Measurements from ENCODE around the gene SLC39A12.

SLC39A12 gene

DNA sequence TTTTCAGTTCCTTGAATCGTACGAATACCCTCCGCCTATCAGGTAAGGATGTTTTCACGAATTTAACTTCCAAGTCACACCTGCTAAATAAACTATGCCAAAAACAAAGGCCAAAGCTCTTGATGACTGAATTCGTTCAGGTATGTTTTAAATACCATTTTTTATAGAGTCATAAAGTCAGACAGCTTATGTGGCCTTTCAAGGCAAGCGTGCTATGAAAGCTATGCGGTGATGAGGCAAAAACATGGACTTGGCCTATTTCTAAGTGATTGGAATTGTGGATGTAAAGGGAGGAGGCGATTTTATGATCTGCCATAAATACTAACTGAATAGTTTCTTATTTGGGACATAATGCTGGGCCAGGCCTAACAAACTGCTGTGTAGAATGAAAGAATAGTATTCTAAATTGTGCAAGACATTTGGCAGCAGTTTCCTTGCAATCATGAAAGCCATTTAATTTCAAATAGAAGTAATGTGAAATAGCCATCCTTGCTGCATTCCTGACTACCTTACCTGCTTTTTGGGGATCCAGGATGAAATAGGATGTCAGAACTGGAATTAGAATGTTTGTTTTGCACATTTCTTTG lies 14.0 kb downstream of the SLC39A12 start:
- DNase-seq, result no peak

DNA sequence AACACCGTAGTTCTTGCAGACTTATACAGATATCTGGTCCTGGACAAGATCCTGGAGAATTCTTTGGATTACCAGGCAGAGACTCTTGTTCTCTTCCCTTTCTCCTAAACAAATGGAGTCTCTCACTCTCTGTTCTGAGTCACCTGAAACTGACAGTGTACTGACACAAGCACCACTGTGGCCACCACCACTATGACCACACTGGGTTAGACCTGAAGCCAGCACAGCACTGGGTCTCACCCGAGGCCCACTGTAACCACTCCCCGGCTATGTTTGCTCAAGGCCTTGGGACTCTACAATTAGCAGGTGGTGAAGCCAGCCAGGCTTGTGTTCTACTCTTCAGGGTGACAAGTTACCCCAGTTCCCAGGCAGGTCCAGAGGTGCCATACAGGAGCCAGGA lies 22.8 kb downstream of the SLC39A12 start:
- no peak for DNase-seq

DNA sequence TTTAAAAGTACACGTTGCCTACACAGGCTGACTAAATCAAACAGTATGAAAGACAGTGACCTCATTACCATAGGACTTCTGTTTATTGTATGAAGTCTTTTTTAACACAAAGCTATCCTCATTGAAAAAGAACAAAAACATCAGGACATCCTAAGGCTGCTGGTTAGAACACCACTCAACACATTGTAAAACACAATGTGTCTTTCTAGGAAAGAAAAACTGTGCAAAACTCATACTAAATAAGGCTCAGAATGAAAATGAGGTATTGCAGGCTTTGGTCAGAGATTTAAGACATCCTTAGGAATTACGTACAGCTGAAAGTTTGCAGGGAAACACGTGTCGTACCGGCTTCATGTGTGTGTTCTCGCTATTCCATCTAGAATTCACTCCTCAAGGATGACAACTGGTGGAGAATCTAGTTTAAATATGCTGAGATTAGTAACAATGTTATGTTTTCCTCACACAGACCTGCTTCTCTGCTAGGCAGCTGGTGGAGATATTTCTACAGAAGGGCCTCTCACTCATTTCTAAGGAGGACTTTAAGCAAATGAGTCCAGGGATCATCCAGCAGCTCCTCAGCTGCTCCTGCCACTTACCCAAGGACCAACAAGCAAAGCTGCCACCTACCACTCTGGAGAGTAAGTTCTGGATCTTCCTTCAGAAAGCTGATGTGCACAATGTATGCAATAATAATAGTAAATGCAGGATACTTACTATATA lies 29.3 kb downstream of the SLC39A12 start:
- no peak for DNase-seq

DNA sequence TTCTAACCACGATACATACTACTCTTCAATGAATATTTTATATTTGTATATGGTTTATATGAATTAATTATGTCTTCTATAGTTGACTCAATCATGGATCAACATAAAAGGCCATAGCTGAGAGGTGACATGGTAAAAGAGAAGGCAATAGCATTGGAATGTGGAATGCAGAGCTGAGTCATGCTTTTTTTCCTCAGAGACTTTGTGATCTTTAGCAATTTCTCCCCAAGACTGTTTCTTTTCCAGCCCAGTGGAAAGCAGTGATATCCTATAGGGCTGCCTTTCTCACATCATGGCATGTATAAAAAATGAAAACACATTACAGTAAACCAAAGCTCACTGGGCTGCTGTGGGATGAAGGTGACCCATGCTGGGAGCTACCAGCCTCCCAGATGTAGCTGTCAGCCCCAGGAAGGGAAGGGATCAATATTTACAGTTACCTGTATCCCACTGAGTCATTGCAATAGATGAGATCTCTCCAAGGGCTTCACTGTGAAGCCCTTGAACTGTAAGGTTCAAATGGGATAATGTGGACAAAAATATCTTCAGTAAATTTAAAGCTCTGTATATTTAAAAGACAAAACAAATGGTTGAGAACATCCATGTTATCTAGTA lies 30.2 kb downstream of the SLC39A12 start:
- no peak for DNase-seq

DNA sequence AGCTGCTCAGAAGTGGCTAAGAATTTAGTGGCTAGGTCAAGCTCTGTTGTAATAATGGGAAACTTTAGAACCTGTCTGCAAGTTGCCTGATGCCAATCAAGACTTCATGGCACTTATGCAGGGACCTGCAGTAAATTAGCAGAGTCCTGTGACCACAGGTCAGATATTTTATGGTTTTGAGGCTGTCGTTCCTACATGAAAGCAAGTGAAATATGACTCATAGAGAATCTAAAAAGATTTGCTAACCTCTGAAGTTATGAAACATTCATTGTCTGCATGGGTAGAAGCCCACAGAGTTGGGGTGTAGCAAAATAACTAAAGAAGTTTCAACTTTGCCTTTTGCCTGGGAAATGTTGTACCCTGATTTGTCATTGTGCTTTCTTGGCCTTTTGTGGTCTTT lies 32.3 kb downstream of the SLC39A12 start:
- DNase-seq, result no peak

DNA sequence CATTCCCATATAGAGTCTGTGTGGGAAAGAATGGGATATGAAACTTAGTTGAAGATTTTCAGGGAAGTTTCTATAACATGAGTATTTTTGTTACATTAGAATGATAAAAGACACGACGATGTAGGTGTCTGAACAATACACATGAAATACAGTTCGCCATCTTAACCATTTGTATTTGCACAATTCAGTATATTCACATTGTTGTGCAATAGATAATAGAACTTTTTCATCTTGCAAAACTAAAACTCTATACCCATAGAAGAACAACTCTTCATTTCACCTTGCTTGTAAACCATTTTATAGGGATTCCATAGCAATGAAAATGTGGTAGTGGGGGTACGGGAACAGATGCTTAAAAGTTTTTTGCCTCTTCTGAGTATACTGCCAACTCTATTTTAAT lies 32.8 kb downstream of the SLC39A12 start:
- no peak for DNase-seq

DNA sequence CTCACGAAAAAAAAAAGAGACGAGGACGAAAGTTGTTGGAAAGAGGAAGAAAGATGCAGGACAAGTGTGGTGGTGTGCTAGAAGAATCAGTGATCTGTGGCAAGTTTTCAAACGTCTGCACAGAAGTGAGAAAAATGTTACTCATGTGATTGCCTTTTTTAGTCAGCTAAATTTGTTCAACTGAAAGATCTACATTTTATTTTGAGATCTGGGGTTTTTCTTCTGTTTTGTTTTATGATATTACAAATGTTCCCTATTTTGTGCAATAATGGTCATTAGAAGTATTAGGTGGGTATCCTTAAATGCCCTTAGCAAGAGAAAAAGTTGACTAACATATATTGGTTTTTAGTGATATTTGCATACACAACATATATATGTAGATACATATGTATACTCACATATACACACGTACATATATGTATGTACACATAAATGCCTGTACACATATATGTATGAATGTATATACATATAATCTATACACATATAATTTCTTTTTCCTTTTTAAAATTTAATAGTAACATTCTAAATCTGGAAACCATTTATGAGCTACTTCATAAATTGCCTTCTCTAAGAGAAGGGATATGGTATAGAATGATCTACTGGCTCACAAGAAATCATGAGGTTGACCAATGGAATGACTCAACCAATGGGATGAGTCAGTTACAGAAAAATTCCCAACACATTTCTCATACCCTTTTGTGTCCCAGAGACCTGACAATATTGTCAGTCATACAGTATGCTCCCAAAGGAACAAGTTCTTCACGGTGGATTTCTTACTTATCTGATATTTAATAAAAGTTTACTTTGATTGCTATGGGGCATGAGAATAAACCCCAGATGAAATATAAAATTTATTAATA lies 38.4 kb downstream of the SLC39A12 start:
- no peak for DNase-seq

DNA sequence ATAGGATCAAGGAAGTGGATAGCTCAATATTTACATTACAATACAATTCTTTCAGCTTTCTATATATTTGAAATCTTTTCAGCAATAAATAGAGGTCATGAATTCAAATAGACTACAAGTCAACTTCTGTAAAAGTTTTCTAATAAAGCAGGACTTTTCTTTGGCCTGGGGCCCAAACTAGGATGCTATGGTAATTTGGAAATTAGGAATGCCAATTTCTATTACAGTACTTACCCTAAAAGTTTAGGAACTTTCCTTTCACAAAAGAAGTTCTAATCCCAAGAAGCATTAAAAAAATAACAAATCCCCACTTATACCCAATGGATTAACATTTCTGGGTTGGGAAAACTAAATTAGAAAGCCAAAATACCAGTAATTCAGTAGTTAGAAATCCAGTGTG lies 40.5 kb downstream of the SLC39A12 start:
- DNase-seq, result no peak

DNA sequence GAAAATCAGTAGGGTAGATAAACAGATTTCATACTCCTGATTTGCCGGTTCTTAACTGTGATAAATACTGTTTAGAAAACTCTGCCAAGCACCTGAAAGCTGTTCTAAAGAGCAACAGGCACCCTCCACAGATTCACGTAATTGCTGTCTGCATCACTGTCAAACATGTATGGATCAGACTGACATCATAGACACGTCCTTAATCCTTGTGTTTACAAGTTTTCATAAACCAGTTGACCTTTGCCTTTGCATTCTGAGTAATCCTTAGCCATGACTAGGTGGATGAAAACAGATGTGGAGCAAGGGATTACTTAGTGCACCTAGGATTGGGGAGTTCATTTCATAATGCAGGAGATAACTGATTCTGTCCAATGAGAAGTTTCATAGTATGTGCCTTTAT lies 41.6 kb downstream of the SLC39A12 start:
- DNase-seq, result no peak

DNA sequence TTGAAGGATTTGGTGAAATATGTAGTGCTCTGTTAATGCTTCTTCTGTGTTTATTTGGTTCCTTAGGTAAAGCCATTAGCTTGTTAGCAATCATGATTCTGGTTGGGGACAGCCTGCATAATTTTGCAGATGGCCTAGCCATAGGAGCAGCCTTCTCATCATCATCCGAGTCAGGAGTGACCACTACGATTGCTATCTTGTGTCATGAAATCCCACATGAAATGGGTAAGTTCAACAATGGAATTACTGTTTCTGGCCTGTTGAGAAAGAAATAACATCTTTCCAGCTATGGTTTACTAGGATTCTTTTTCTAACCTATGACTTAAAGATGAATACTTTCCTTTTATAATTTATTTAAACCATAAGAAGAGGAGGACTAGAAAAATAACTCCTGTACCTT lies 48.9 kb downstream of the SLC39A12 start:
- no peak for DNase-seq

DNA sequence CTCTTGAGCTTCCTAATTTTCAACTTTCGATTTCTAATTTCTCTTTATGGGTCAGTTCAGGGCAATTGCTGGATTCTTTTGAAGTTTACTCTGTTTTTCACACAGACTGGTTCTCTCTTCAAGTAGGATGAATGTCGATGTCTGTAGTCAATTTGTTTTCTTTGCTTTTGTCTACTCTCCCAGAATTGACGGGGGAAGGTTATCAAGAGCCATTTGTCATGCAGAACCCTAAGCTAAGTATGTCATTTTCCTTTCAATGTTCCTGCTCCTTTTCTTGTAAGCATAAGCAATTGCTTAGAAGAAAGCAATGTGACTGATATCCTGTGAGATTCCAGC lies 53.7 kb downstream of the SLC39A12 start:
- DNase-seq, result no peak

DNA sequence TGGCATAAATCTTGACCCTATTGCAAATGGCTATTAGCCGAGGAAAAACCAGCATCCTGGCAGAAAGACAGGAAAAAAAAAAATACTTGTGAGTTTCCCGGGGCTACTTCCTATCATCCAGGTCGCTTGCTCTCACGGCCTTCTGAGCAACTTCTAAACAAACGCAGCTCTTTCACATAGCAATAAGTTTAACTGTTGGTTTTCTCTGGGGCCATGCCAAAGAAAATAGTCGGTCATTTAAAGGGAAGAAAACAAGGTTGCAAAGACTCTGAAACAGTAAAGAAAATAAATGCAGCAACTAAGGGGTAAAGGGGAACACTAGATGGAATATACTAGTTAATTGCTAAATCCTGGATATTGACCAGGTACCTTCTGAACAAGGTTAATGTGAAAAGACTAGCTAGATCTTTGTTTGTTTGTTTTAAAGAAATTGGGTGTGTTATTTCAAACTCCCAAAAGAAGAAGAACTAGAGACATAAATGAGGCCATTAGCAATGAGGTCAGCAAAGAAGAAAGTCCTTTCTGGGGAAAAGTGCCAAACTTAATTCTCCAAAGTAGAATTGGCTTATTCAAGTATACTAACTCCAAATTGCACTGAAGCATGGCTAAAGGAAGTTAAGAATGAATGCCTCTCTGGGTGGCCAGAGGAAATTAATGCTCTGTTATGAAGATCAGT lies 54.2 kb downstream of the SLC39A12 start:
- DNase-seq, result no peak

DNA sequence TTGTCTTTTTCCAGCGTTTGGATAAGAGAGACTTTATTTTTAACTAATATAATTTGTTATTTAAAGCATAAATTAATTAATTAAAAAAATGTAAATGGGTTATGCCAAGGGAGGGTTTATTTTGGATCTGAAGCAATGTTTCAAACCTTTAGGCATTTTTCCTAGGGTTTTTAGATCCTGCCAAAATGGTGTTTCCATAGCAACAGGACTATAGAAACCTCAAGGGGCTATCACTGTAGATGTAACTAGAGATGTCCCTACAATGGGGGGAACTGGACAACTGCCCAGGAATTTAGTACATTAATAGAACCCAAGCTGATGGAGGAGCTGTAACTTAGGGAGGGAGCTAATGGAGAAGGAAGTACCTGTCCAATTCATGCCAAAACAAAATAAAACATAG lies 57.3 kb downstream of the SLC39A12 start:
- DNase-seq, result no peak

DNA sequence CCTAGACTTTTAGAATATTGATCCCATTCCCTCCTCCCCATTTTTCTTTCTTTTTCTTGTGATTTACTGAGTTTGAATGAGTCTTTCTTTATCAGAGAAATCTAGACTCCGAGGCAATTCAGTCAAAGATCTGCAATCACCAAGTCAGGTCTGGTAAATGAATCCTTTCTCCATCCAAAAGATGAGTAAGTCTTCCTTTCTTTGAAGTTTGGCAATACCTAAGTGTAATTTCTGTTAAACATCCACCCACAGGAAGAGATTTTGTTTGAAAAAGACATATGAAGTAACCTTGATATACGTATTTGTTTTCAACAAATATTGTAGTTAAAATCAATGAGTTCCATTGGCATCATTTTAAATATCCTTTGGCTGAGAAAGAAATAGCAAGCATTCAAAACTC lies 58.3 kb downstream of the SLC39A12 start:
- DNase-seq, result no peak

DNA sequence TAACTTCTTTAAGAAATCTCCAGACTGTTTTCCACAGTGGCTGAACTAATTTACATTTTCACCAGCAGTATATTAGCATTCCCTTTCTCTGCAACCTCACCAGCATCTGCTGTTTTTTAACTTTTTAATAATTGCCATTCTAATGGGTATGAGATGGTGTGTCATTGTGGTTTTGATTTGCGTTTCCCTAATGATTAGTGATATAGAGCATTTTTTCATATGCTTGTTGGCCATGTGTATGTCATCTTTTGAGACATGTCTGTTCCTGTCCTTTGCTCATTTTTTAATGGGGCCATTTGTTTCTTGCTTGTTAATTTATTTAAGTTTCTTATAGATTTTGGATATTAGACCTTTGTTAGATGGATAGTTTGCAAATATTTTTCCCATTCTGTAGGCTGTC lies 68.8 kb downstream of the SLC39A12 start:
- no peak for DNase-seq

DNA sequence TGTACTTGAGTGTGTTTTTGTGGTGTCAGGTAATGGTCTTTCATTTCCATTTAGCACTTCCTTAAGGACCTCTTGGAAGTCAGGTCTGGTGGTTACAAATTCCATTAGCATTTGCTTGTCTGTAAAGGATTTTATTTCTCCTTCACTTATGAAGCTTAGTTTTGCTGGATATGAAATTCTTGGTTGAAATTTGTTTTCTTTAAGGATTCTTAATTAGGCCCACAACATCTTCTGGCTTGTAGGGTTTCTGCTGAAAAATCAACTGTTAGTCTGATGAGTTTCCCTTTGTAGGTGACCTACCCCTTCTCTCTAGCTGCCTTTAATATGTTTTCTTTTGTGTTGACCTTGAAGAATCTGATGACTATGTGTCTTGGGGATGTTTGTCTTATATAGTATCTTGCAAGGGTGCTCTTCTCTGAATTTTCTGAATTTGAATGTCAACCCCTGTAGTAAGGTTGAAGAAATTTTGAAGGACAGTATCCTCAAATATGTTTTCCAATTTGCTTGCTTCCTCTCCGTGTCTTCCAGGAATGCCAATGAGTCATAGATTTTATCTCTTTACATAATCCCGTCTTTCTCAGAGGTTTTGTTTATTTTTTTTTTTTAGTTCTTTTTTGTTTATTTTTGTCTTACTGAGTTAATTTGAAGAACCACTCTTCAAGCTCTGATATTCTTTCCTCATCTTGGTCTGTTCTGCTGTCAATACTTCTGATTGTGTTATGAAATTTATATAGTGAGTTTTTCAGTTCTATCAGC lies 70.2 kb downstream of the SLC39A12 start:
- no peak for DNase-seq

DNA sequence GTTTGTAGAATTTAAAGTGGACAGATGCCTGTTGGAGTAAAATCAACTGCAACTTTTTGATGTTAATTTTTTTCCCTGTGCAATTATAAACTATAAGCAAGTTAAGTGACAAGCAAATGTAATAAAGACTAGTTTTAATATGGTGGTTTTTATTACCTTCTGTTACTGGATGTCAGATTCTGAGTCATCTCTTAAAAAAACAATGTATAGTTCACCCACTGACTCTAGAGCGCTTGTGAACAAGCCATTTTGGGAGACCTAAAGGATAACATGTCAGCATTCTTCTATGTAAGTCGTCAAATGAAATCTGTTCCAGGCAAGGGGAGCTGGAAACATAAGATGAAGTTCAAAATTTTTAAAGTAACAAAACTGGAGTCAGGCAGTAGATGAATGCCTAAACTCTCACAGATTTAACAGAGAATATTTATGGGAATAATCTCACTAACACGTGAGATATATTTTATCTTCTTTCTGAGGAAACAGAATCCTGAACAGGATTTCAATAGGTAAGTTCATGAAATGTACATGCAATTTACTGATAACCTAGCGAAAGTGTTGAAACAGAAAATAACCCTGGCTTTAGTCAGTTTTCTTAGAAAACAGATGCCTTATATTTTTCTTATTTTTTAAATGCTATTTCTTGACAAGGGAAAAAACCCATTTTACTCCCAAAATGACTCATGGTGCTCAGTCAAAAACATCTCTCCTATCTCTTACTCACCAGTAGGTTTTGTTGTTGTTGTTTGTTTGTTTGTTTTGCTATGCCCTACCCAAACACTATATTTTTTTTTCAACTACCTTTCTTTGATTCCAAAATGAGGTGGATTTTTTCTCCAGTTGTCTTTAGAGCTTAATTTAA lies 91.7 kb downstream of the SLC39A12 start:
- no peak for DNase-seq

DNA sequence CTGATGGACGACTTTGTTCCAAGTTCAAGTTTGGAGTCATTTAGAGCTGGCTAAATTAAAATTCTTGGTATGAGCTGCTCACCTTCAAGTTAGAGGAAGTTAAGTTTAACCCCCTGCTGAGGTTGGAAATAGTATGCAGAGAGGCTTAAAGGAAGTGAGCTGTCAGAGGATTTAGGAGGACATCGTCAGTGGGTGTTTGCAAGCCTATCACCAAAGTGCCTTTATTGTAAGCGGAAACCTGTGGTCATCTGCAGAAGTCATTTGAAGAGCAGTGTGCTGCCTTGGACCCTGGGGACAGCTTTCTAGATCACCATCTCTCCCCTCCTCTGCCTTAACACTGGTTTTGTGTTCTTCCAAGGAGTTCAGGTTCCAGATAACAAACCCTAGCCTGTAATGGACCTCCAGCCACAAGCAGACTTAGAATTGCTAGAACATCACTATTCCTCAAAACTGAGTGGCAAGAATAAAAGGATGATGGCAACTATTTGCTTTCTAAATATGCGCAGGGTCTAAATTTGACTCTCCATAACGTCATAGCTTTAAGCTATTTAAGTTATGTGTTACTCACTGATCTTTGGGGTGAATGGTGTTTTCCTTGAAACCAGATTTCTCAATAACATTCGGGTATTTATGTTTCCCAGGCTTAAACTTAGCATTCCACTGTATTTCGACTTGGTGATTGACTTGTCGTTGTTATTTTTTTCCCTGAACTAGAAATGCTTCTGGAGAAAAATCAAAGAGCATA lies 93.4 kb downstream of the SLC39A12 start:
- DNase-seq, result no peak

DNA sequence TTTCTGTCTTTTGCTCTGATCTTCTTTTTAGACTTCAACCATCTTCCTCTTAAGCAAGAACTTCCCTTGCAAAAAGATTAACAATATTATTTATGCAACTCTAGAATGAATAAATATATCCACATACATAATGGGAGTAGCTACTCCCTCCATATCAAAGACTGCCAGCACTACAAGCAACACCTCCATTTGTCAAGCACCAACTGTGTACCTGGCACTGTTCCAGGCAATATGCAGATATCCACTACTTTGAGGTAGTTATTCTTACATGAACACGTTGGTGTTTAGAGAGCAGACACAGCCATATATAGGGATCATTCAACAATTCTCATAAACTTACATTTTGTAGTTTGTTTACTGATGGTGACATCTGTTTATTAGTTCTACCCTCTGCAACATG lies 104.9 kb downstream of the SLC39A12 start:
- no peak for DNase-seq

DNA sequence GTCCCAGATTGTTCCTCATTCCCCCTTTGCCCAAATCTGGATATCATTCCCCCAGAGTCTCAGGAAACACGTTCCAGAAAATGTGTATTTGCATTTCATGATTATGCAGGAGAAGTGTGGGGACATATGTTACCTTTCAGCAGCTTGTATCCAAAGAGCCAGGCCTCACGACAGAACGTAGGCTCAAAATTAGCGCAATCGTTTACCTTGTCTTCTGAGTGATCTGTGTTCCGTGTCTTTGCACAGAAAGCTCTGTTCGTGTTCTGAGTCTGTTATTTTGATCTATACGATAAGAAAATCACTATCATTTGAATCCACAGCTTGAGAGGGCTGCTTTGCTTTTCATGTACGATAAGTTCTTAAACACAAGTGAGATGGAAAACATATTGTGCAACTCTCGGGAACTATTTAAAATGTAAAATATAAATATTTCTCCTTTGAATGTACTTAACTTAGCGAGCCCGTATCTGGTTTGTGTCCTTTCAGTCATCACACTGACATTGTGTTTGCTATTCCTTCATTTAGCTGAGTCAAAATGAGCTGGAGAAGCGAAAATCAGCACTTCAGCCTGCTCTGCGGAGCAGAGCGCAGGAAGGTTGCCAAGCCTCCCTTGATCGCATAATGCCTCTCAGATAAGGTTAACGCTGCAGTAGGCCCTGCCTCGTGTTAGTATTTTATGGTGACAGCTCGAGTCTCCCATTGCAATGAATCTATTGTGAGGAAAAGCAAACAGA lies 108.3 kb downstream of the SLC39A12 start:
- no peak for DNase-seq
